CD4-positive, alpha-beta T cell treated with Interferon gamma for 1 hour (primary cell): Measurements from ENCODE around the gene FIG4.
A peak's percentile ranks its signal among the peaks of the same experiment; 100 is the strongest.
"Not testable (repeated sequence)": the region's sequence is repeated elsewhere in the genome, so short reads cannot be mapped to it uniquely, and the experiment has no call there.

Source experiments
- DNase-seq: peaks from one replicate; pipeline ENCODE4 v3.0.0-alpha.2; 2020

FIG4 gene

GRCh38 chr6:109690737-109691621 is at the start of gene FIG4, which contains the start of gene AK9:
FIG4 (plus strand) TSS chr6:109691296; CDS start chr6:109691436, 140 bp downstream.
AK9 (minus strand) TSS chr6:109691202; CDS start chr6:109675745, 15,457 bp downstream.
- DNase-seq = peak; percentile 87

GRCh38 chr6:109644131-109644530 is 47.0 kb upstream of the FIG4 start:
- DNase-seq = no peak

GRCh38 chr6:109653264-109653663 is 37.8 kb upstream of the FIG4 start:
- no peak for DNase-seq

- DNase-seq = no peak
These were observed 35.3 kb upstream of the FIG4 start for GRCh38 chr6:109655761-109656262.

- DNase-seq = no peak
These were observed 30.4 kb upstream of the FIG4 start for GRCh38 chr6:109660526-109661320.

GRCh38 chr6:109662192-109662591 is 28.9 kb upstream of the FIG4 start:
- DNase-seq = no peak

- DNase-seq = no peak
These were observed 21.3 kb upstream of the FIG4 start for GRCh38 chr6:109669811-109670210.

- no peak for DNase-seq
These were observed 19.4 kb upstream of the FIG4 start for GRCh38 chr6:109671733-109672132.

- no peak for DNase-seq
These were observed 18.9 kb upstream of the FIG4 start for GRCh38 chr6:109672175-109672574.

- DNase-seq = no peak
These were observed 18.3 kb upstream of the FIG4 start for GRCh38 chr6:109672839-109673238.

GRCh38 chr6:109676724-109677123 is 14.4 kb upstream of the FIG4 start:
- DNase-seq = no peak

GRCh38 chr6:109678240-109678639 is 12.9 kb upstream of the FIG4 start:
- DNase-seq = no peak

- not testable (repeated sequence) for DNase-seq
These were observed 12.2 kb upstream of the FIG4 start for GRCh38 chr6:109678661-109679505.

- DNase-seq = no peak
These were observed 4.4 kb upstream of the FIG4 start for GRCh38 chr6:109686566-109687265.

- DNase-seq = no peak
These were observed 3.8 kb upstream of the FIG4 start for GRCh38 chr6:109687271-109687761.

GRCh38 chr6:109690373-109690736 is 741 bp upstream of the FIG4 start:
- DNase-seq = peak; percentile 57

- no peak for DNase-seq
These were observed 2.0 kb downstream of the FIG4 start for GRCh38 chr6:109693111-109693510.

GRCh38 chr6:109695468-109695867 is 4.4 kb downstream of the FIG4 start:
- no peak for DNase-seq

GRCh38 chr6:109696355-109696754 is 5.3 kb downstream of the FIG4 start:
- DNase-seq = no peak

- no peak for DNase-seq
These were observed 10.1 kb downstream of the FIG4 start for GRCh38 chr6:109701221-109701620.

- no peak for DNase-seq
These were observed 10.7 kb downstream of the FIG4 start for GRCh38 chr6:109701774-109702173.

GRCh38 chr6:109702791-109703190 is 11.7 kb downstream of the FIG4 start:
- no peak for DNase-seq
